IMR-90 (cell line): Measurements from ENCODE around the gene LAMC3. TPM values are rescaled to one million over a fixed set of nuclear protein-coding genes. Genes with fewer than 3 reads are reported as not detected.
"Not testable (repeated sequence)": the region's sequence is repeated elsewhere in the genome, so short reads cannot be mapped to it uniquely, and the experiment has no call there.

Source experiments
- ATAC-seq: fragments of 200-7000 bp; cut with Tn5 transposase; 2 replicates; pipeline ENCODE4 v1.9.1; 2020; ENCODE audit warnings: low read depth, mild to moderate bottlenecking, moderate library complexity
- BruUV-seq: library from RNA; stranded (reverse); fragments of 400-500 nt; replicated peaks from 2 replicates; lab custom pipeline; 2021; lab: Mats Ljungman, UMichigan
- CTCF ChIA-PET: fragments of 300-600 bp; formaldehyde crosslinking; extraction: SDS; loops from one replicate; lab custom pipeline; 2021; ENCODE audit warnings: antibody characterized with exemption; lab: Yijun Ruan, JAX
- POLR2A ChIA-PET: fragments of 300-600 bp; sonication (Branson Sonifier 250); formaldehyde crosslinking; loops from one replicate; lab custom pipeline; 2022; ENCODE audit warnings: antibody characterized with exemption; ENCODE audit not compliant: unreplicated experiment; lab: Charles Lee
- DNase-seq: peaks from one replicate; pipeline ENCODE4 v3.0.0; 2013
- H2AFZ ChIP-seq: replicated peaks from 2 replicates; pipeline ENCODE3; 2013; ENCODE audit warnings: low read length, mild to moderate bottlenecking; ENCODE audit not compliant: poor library complexity
- H2AK5ac ChIP-seq: 2 replicates; pipeline ENCODE4 v1.6.1; 2013; ENCODE audit warnings: low read depth, low read length, inconsistent platforms
- H2AK9ac ChIP-seq: replicated peaks from 2 replicates; pipeline ENCODE3; 2013; ENCODE audit warnings: mild to moderate bottlenecking, low read depth, low read length, moderate library complexity; ENCODE audit not compliant: poor library complexity
- H2BK120ac ChIP-seq: 2 replicates; pipeline ENCODE4 v1.6.1; 2013; ENCODE audit warnings: low read depth, low read length, inconsistent platforms
- H2BK15ac ChIP-seq: 3 replicates; pipeline ENCODE4 v1.6.1; 2013; ENCODE audit warnings: low read depth, low read length, inconsistent platforms
- H2BK20ac ChIP-seq: 2 replicates; pipeline ENCODE4 v1.6.1; 2013; ENCODE audit warnings: low read depth, mild to moderate bottlenecking, inconsistent platforms, low read length, moderate library complexity
- H2BK5ac ChIP-seq: 2 replicates; pipeline ENCODE4 v1.6.1; 2013; ENCODE audit warnings: mild to moderate bottlenecking, low read depth, low read length, inconsistent platforms; ENCODE audit not compliant: poor library complexity, severe bottlenecking
- H3K14ac ChIP-seq: replicated peaks from 2 replicates; pipeline ENCODE4 v1.6.1; 2013; ENCODE audit warnings: low read depth, low read length, inconsistent platforms
- H3K18ac ChIP-seq: 2 replicates; pipeline ENCODE4 v1.6.1; 2013; ENCODE audit warnings: low read depth, low read length, control low read depth
- H3K23ac ChIP-seq: 2 replicates; pipeline ENCODE4 v1.6.1; 2013; ENCODE audit warnings: low read depth, low read length, inconsistent platforms
- H3K27ac ChIP-seq: 2 replicates; pipeline ENCODE4 v1.5.1; 2013; ENCODE audit warnings: mild to moderate bottlenecking, control low read depth, low read length; ENCODE audit not compliant: insufficient read depth
- H3K27me3 ChIP-seq: 2 replicates; pipeline ENCODE4 v1.6.1; 2013; ENCODE audit warnings: low read length; ENCODE audit not compliant: control insufficient read depth, insufficient read depth
- H3K36me3 ChIP-seq: 2 replicates; pipeline ENCODE4 v1.6.1; 2013; ENCODE audit warnings: low read length, mixed read lengths; ENCODE audit not compliant: control insufficient read depth, insufficient read depth
- H3K4ac ChIP-seq: 2 replicates; pipeline ENCODE4 v1.6.1; 2013; ENCODE audit warnings: low read depth, low read length, inconsistent platforms
- H3K4me1 ChIP-seq: 2 replicates; pipeline ENCODE4 v1.6.1; 2013; ENCODE audit warnings: low read length, mixed read lengths; ENCODE audit not compliant: control insufficient read depth, insufficient read depth
- H3K4me2 ChIP-seq: 2 replicates; pipeline ENCODE4 v1.6.1; 2013; ENCODE audit warnings: low read depth, mild to moderate bottlenecking, control low read depth, low read length, moderate library complexity
- H3K4me3 ChIP-seq: 2 replicates; pipeline ENCODE4 v1.5.1; 2013; ENCODE audit warnings: low read depth, mild to moderate bottlenecking, control low read depth, low read length, moderate library complexity; ENCODE audit not compliant: insufficient read depth
- H3K56ac ChIP-seq: 2 replicates; pipeline ENCODE4 v1.6.1; 2013; ENCODE audit warnings: low read length, inconsistent platforms; ENCODE audit not compliant: insufficient read depth; ENCODE audit errors: extremely low read depth
- H3K79me1 ChIP-seq, 2 experiments: 2 replicates each; pipeline ENCODE4 v1.6.1; 2013; ENCODE audit warnings: low read length in 2 of 2, inconsistent platforms in 1 of 2, low read depth in 1 of 2
- H3K9ac ChIP-seq: 2 replicates; pipeline ENCODE4 v1.6.1; 2013; ENCODE audit warnings: low read depth, low read length, control low read depth
- H3K9me1 ChIP-seq: 2 replicates; pipeline ENCODE4 v1.6.1; 2013; ENCODE audit warnings: low read length, inconsistent platforms; ENCODE audit not compliant: insufficient read depth
- H3K9me3 ChIP-seq: 2 replicates; pipeline ENCODE4 v1.6.1; 2013; ENCODE audit warnings: low read length; ENCODE audit not compliant: control insufficient read depth, insufficient read depth
- H4K20me1 ChIP-seq: 2 replicates; pipeline ENCODE4 v1.6.1; 2013; ENCODE audit warnings: low read length, inconsistent platforms; ENCODE audit not compliant: insufficient read depth
- H4K5ac ChIP-seq: 2 replicates; pipeline ENCODE4 v1.6.1; 2013; ENCODE audit warnings: mild to moderate bottlenecking, low read depth, low read length, control low read depth
- H4K8ac ChIP-seq, 2 experiments: 2 replicates each; pipeline ENCODE4 v1.6.1; 2013; ENCODE audit warnings: low read depth in 2 of 2, low read length in 2 of 2, control low read depth in 1 of 2, inconsistent platforms in 1 of 2
- H4K91ac ChIP-seq: 2 replicates; pipeline ENCODE4 v1.6.1; 2013; ENCODE audit warnings: low read depth, low read length, inconsistent platforms; ENCODE audit not compliant: insufficient read depth
- WGBS, 2 experiments: methylation state at CpG; one replicate each; pipeline versions ENCODE4 v1.1.5 to v1.1.7; 2013; ENCODE audit warnings: missing lambda C conversion rate in 2 of 2; ENCODE audit not compliant: insufficient read length in 1 of 2; ENCODE audit errors: extremely low coverage in 2 of 2; 5-methylcytosine and 5-hydroxymethylcytosine counted together
- dilution Hi-C: fragments of 300-500 bp; cut with HindIII; formaldehyde crosslinking; loops from one replicate; pipeline ENCODE4 v1.14.3; 2018; ENCODE audit warnings: low sequenced_read_pairs; ENCODE audit not compliant: unreplicated experiment
- in situ Hi-C: fragments of 300-500 bp; cut with MboI; formaldehyde crosslinking; loops from 3 replicates; pipeline ENCODE4 v1.14.3; 2019; ENCODE audit warnings: low sequenced_read_pairs, inconsistent platforms, mixed read lengths
- intact Hi-C: fragments of 100-400 bp; cut with micrococcal nuclease; formaldehyde crosslinking; loops from 2 replicates; pipeline ENCODE4 v1.10.0; 2022
- polyA plus RNA-seq, 3 experiments: library from polyadenylated mRNA; depleted of rRNA; stranded (reverse); fragments of >200 nt; gene quantifications; 2 replicates each; pipeline ENCODE4 v1.2.3, GENCODE V29; 2012; ENCODE audit warnings: low replicate concordance in 1 of 3
- total RNA-seq: library from RNA; depleted of rRNA; stranded (reverse); fragments of >200 nt; gene quantifications from 2 replicates; pipeline ENCODE4 v1.2.3, GENCODE V29; 2012

LAMC3 gene
- total and polyA plus RNA-seq, 2 of the 4 experiments (the other 2 are of a cell fraction), result not detected

GRCh38 chr9:131000526-131000925, 8.4 kb upstream of the LAMC3 start:
- H3K56ac ChIP-seq, H3K4me3 ChIP-seq, H2BK15ac ChIP-seq, H3K9me3 ChIP-seq, H2BK5ac ChIP-seq, in situ Hi-C loops, H3K79me1 ChIP-seq, H4K5ac ChIP-seq, H3K23ac ChIP-seq, POLR2A ChIA-PET, H3K9me1 ChIP-seq, CTCF ChIA-PET, H4K8ac ChIP-seq, H3K18ac ChIP-seq, H3K9ac ChIP-seq, H3K4ac ChIP-seq, ATAC-seq, H4K91ac ChIP-seq, H2AK5ac ChIP-seq, H2AK9ac ChIP-seq, H2BK20ac ChIP-seq, H2BK120ac ChIP-seq, H3K27ac ChIP-seq, H3K14ac ChIP-seq, dilution Hi-C loops, intact Hi-C loops, DNase-seq, H4K20me1 ChIP-seq, H3K4me2 ChIP-seq, H2AFZ ChIP-seq, H3K36me3 ChIP-seq, BruUV-seq, H3K4me1 ChIP-seq: not testable (repeated sequence)
- peaks cover 26% of the 10 kb centered on the region for H3K27me3 ChIP-seq
- WGBS, 2 experiments, result no CpG with 5 or more reads among the region's 9 CpGs
